Body of pancreas (tissue), 4 donors: ENCODE measurements around the gene ARHGAP22. TPM values are rescaled to one million over a fixed set of nuclear protein-coding genes. Genes with fewer than 3 reads are reported as not detected.

Source experiments
- ATAC-seq: fragments of 150-250 bp; one replicate; pipeline ENCODE4 v1.9.1; 2016
- DNase-seq, 4 donors: peaks; one replicate each; pipeline ENCODE4 v3.0.0-alpha.2; 2019
- H3K27ac ChIP-seq, 4 donors: fragments of 200-600 bp; sonication (generic); 1 replicate in 3 of 4; 2 replicates in 1 of 4; pipeline versions ENCODE4 v1.5.1 to v1.6.1; 2016 to 2019; ENCODE audit warnings: mild to moderate bottlenecking in 1 of 4, mixed read lengths in 1 of 4, moderate library complexity in 1 of 4
- H3K27me3 ChIP-seq, 2 donors: fragments of 200-600 bp; sonication (generic); one replicate each; pipeline ENCODE4 v1.6.0; 2016; ENCODE audit warnings: mild to moderate bottlenecking in 1 of 2
- H3K36me3 ChIP-seq, 2 donors: fragments of 200-600 bp; sonication (generic); replicated peaks in 1 of 2; 2 replicates each; pipeline ENCODE4 v1.5.1; 2016; ENCODE audit warnings: low read depth in 2 of 2; ENCODE audit not compliant: insufficient read depth in 1 of 2
- H3K4me1 ChIP-seq: fragments of 200-600 bp; sonication (generic); one replicate; pipeline ENCODE4 v1.6.0; 2016
- H3K4me3 ChIP-seq, 2 donors: fragments of 200-600 bp; sonication (generic); 1 replicate in 1 of 2; 2 replicates in 1 of 2; pipeline ENCODE4 v1.5.1; 2016 to 2019
- H3K9me3 ChIP-seq, 3 donors: fragments of 200-600 bp; sonication (generic); 1 replicate in 2 of 3; 2 replicates in 1 of 3; pipeline ENCODE4 v1.5.1; 2016
- POLR2A ChIP-seq, 3 donors: fragments of 450-650 bp; IDR thresholded peaks; one replicate each; pipeline ENCODE4 v1.6.1; 2016; ENCODE audit warnings: antibody characterized with exemption in 3 of 3, mild to moderate bottlenecking in 2 of 3
- WGBS, 2 donors: methylation state at CpG; one replicate each; pipeline ENCODE4 v1.1.5; 2017; 5-methylcytosine and 5-hydroxymethylcytosine counted together
- intact Hi-C: fragments of 100-400 bp; cut with DNase I; formaldehyde crosslinking; loops from one replicate; pipeline ENCODE4 v1.15.1; 2023
- total RNA-seq, 2 donors: library from RNA; depleted of rRNA; stranded (reverse); fragments of >200 nt; gene quantifications; one replicate each; pipeline ENCODE4 v1.1.0, GENCODE V29; 2016
- TF ChIP-seq, protein P1 (sequence below), 7 experiments: fragments of 450-650 bp in 4 of 7; fragments of 200-600 bp in 3 of 7; sonication (generic) in 3 of 7; IDR thresholded peaks; one replicate each; pipeline ENCODE4 v1.5.1; 2016 to 2019; ENCODE audit warnings: antibody characterized with exemption in 7 of 7

The ARHGAP22 gene
- total RNA-seq, 2 donors from 2014 or later, result 1.6 to 4.6 TPM

GRCh38 chr10:48633381-48634197 lies 28.7 kb upstream of the ARHGAP22 start:
- WGBS, 2 donors, result 71 to 73% methylated on average over 4 of the region's 4 CpGs
- Histone ChIP-seq H3K27ac (no peak overlapping the region), H3K4me1 (no peaks in the 10 kb centered on the region), H3K4me3 (no peak overlapping the region), H3K27me3 (no peaks in the 10 kb centered on the region), H3K9me3 (no peaks in the 10 kb centered on the region), H3K36me3 (no peaks in the 10 kb centered on the region)
- ATAC-seq, result no peak
- TF ChIP-seq, protein P1, sequence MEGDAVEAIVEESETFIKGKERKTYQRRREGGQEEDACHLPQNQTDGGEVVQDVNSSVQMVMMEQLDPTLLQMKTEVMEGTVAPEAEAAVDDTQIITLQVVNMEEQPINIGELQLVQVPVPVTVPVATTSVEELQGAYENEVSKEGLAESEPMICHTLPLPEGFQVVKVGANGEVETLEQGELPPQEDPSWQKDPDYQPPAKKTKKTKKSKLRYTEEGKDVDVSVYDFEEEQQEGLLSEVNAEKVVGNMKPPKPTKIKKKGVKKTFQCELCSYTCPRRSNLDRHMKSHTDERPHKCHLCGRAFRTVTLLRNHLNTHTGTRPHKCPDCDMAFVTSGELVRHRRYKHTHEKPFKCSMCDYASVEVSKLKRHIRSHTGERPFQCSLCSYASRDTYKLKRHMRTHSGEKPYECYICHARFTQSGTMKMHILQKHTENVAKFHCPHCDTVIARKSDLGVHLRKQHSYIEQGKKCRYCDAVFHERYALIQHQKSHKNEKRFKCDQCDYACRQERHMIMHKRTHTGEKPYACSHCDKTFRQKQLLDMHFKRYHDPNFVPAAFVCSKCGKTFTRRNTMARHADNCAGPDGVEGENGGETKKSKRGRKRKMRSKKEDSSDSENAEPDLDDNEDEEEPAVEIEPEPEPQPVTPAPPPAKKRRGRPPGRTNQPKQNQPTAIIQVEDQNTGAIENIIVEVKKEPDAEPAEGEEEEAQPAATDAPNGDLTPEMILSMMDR (IDR thresholded peaks at IDR 0.05), result no peak
- TF ChIP-seq POLR2A (IDR thresholded peaks at IDR 0.05), result no peak
- no peak for DNase-seq
- intact Hi-C loops, result no loop called here

DNA sequence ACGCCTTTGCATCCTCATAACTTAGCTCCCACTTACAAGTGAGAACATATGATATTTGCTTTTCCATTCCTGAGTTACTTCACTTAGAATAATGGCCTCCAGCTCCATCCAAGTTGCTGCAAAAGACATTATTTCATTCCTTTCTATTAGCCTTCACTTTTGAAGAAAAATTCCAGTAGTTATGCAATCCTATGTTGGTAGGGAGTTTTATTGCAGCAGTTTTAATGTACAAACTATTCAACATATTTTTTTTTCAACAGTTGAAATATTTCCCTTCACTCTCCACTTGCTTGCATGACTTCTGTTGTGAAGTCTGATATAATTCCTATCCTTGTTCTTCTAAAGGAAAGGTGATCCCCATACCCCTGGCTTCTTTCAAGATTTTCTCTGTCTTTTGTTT lies 27.3 kb upstream of the ARHGAP22 start:
- no peak overlapping the region for H3K4me3 ChIP-seq
- no peaks in the 10 kb centered on the region for H3K9me3 ChIP-seq
- no peaks in the 10 kb centered on the region for H3K27me3 ChIP-seq
- TF ChIP-seq, protein P1 (IDR thresholded peaks at IDR 0.05), result no peak
- TF ChIP-seq POLR2A (IDR thresholded peaks at IDR 0.05), result no peak
- no peak for DNase-seq
- no peak overlapping the region for H3K27ac ChIP-seq
- H3K36me3 ChIP-seq, result no peaks in the 10 kb centered on the region
- no peaks in the 10 kb centered on the region for H3K4me1 ChIP-seq
- intact Hi-C loops, result no loop called here
- WGBS, 2 donors, result 67 to 88% methylated on average over 1 of the region's 1 CpG
- ATAC-seq, result no peak

- no peak for TF ChIP-seq POLR2A (IDR thresholded peaks at IDR 0.05)
- TF ChIP-seq, protein P1 (IDR thresholded peaks at IDR 0.05), result no peak
- intact Hi-C loops, result no loop called here
- WGBS, 2 donors, result 80% methylated on average over 2 of the region's 2 CpGs
- H3K27me3 ChIP-seq, result no peaks in the 10 kb centered on the region
- no peaks in the 10 kb centered on the region for H3K9me3 ChIP-seq
- no peak for DNase-seq
- H3K27ac ChIP-seq, result no peak overlapping the region
- no peaks in the 10 kb centered on the region for H3K4me1 ChIP-seq
- ATAC-seq, result no peak
- H3K4me3 ChIP-seq, result no peak overlapping the region
- no peaks in the 10 kb centered on the region for H3K36me3 ChIP-seq
Measured at GRCh38 chr10:48627984-48628609, 23.2 kb upstream of the ARHGAP22 start.

GRCh38 chr10:48626986-48627731 lies 22.3 kb upstream of the ARHGAP22 start:
- TF ChIP-seq, protein P1 (IDR thresholded peaks at IDR 0.05), result no peak
- H3K27me3 ChIP-seq, result no peaks in the 10 kb centered on the region
- no peaks in the 10 kb centered on the region for H3K36me3 ChIP-seq
- no peaks in the 10 kb centered on the region for H3K9me3 ChIP-seq
- 84% methylated on average over 11 of the region's 11 CpGs for WGBS, 2 donors
- no peaks in the 10 kb centered on the region for H3K4me1 ChIP-seq
- intact Hi-C loops, result no loop called here
- DNase-seq (no peak), ATAC-seq (no peak)
- no peak overlapping the region for H3K27ac ChIP-seq
- no peak overlapping the region for H3K4me3 ChIP-seq
